H9 (cell line): ENCODE results near the gene PARD3. TPM values are rescaled to one million over a fixed set of nuclear protein-coding genes. Genes with fewer than 3 reads are reported as not detected.

Experiments
- DNase-seq: peaks from one replicate; pipeline ENCODE4 v3.0.0-alpha.2; 2017
- H2AFZ ChIP-seq: one replicate; pipeline ENCODE4 v1.6.1; 2013; ENCODE audit warnings: mild to moderate bottlenecking, low read length, control low read depth, moderate library complexity
- H2AK5ac ChIP-seq: 2 replicates; pipeline ENCODE4 v1.6.1; 2013; ENCODE audit warnings: low read length, control low read depth, mixed read lengths; ENCODE audit not compliant: insufficient read length
- H2BK120ac ChIP-seq: one replicate; pipeline ENCODE4 v1.6.1; 2013; ENCODE audit warnings: low read depth, mild to moderate bottlenecking, low read length, control low read depth, inconsistent platforms; ENCODE audit not compliant: poor library complexity, severe bottlenecking
- H2BK12ac ChIP-seq: 2 replicates; pipeline ENCODE4 v1.6.1; 2013; ENCODE audit warnings: low read length, control low read depth, mixed read lengths, low read depth; ENCODE audit not compliant: insufficient read length
- H2BK15ac ChIP-seq: 2 replicates; pipeline ENCODE4 v1.6.1; 2013; ENCODE audit warnings: low read depth, low read length, control low read depth
- H2BK20ac ChIP-seq: one replicate; pipeline ENCODE4 v1.6.1; 2013; ENCODE audit warnings: low read depth, mild to moderate bottlenecking, low read length, control low read depth, inconsistent platforms; ENCODE audit not compliant: poor library complexity, severe bottlenecking
- H2BK5ac ChIP-seq: 2 replicates; pipeline ENCODE4 v1.6.1; 2013; ENCODE audit warnings: low read length, control low read depth, mixed read lengths; ENCODE audit not compliant: insufficient read length
- H3K14ac ChIP-seq: 2 replicates; pipeline ENCODE4 v1.6.1; 2013; ENCODE audit warnings: low read length, control low read depth; ENCODE audit not compliant: insufficient read depth
- H3K18ac ChIP-seq: 2 replicates; pipeline ENCODE4 v1.6.1; 2013; ENCODE audit warnings: low read depth, mild to moderate bottlenecking, mixed read lengths, low read length, control low read depth; ENCODE audit not compliant: insufficient read length
- H3K23ac ChIP-seq: 2 replicates; pipeline ENCODE4 v1.6.1; 2013; ENCODE audit warnings: low read length, control low read depth, mixed read lengths, low read depth; ENCODE audit not compliant: insufficient read length
- H3K23me2 ChIP-seq: 2 replicates; pipeline ENCODE4 v1.6.1; 2013; ENCODE audit warnings: low read depth, mild to moderate bottlenecking, mixed read lengths, low read length, control low read depth; ENCODE audit not compliant: insufficient read length, poor library complexity, severe bottlenecking
- H3K27ac ChIP-seq: 2 replicates; pipeline ENCODE4 v1.5.1; 2013; ENCODE audit warnings: low read length, control low read depth, mixed read lengths, low read depth; ENCODE audit not compliant: insufficient read length
- H3K27me3 ChIP-seq: 2 replicates; pipeline ENCODE4 v1.6.1; 2013; ENCODE audit warnings: low read length, control low read depth, inconsistent platforms; ENCODE audit not compliant: insufficient read depth
- H3K4ac ChIP-seq: 2 replicates; pipeline ENCODE4 v1.6.1; 2013; ENCODE audit warnings: low read depth, mild to moderate bottlenecking, control low read depth, inconsistent platforms, low read length, moderate library complexity
- H3K4me1 ChIP-seq: 2 replicates; pipeline ENCODE4 v1.6.1; 2013; ENCODE audit warnings: low read length, control low read depth, inconsistent platforms; ENCODE audit not compliant: insufficient read depth
- H3K4me2 ChIP-seq: 2 replicates; pipeline ENCODE4 v1.6.1; 2013; ENCODE audit warnings: low read length, control low read depth, mixed read lengths; ENCODE audit not compliant: insufficient read length, insufficient read depth
- H3K56ac ChIP-seq: 2 replicates; pipeline ENCODE4 v1.6.1; 2013; ENCODE audit warnings: low read depth, mild to moderate bottlenecking, mixed read lengths, low read length, control low read depth; ENCODE audit not compliant: insufficient read length
- H3K79me1 ChIP-seq: 2 replicates; pipeline ENCODE4 v1.6.1; 2013; ENCODE audit warnings: low read depth, mild to moderate bottlenecking, moderate library complexity, low read length, control low read depth, inconsistent platforms; ENCODE audit not compliant: insufficient read depth, poor library complexity, severe bottlenecking
- H3K79me2 ChIP-seq: 2 replicates; pipeline ENCODE4 v1.6.1; 2013; ENCODE audit warnings: low read length, control low read depth, inconsistent platforms; ENCODE audit not compliant: insufficient read depth
- H3K9ac ChIP-seq: 2 replicates; pipeline ENCODE4 v1.6.1; 2013; ENCODE audit warnings: low read length, control low read depth, mixed read lengths; ENCODE audit not compliant: insufficient read length; ENCODE audit errors: extremely low read depth
- H3K9me3 ChIP-seq: one replicate; pipeline ENCODE4 v1.6.1; 2013; ENCODE audit warnings: low read depth, low read length, inconsistent platforms; ENCODE audit not compliant: control insufficient read depth
- H3T11ph ChIP-seq: one replicate; pipeline ENCODE4 v1.6.1; 2013; ENCODE audit warnings: mild to moderate bottlenecking, low read length, control low read depth, inconsistent platforms
- H4K20me1 ChIP-seq: one replicate; pipeline ENCODE4 v1.6.1; 2013; ENCODE audit not compliant: control insufficient read depth, insufficient read length, insufficient read depth
- H4K5ac ChIP-seq: 2 replicates; pipeline ENCODE4 v1.6.1; 2013; ENCODE audit warnings: low read depth, mild to moderate bottlenecking, mixed read lengths, low read length, control low read depth; ENCODE audit not compliant: insufficient read length
- H4K8ac ChIP-seq: replicated peaks from 2 replicates; pipeline ENCODE4 v1.6.1; 2013; ENCODE audit warnings: low read length, control low read depth, mixed read lengths, low read depth; ENCODE audit not compliant: insufficient read length
- H4K91ac ChIP-seq: 2 replicates; pipeline ENCODE4 v1.6.1; 2013; ENCODE audit warnings: low read depth, mild to moderate bottlenecking, moderate library complexity, mixed read lengths, low read length, control low read depth; ENCODE audit not compliant: insufficient read length
- H3K27ac Mint-ChIP-seq, 3 experiments: 2 replicates in 2 of 3; 3 replicates in 1 of 3; pipeline ENCODE4 v1.8.0; 2020 to 2021; ENCODE audit warnings: mixed read lengths in 3 of 3, mild to moderate bottlenecking in 1 of 3, moderate library complexity in 1 of 3
- H3K27me3 Mint-ChIP-seq: 2 replicates; pipeline ENCODE4 v1.8.0; 2021; ENCODE audit warnings: low read depth, mild to moderate bottlenecking, moderate library complexity, mixed read lengths
- H3K36me3 Mint-ChIP-seq, 3 experiments: 2 replicates in 2 of 3; 3 replicates in 1 of 3; pipeline ENCODE4 v1.8.0; 2020 to 2021; ENCODE audit warnings: low read depth in 3 of 3, mixed read lengths in 3 of 3; ENCODE audit not compliant: insufficient read depth in 1 of 3
- H3K4me1 Mint-ChIP-seq, 2 experiments: 2 replicates each; pipeline ENCODE4 v1.8.0; 2020; ENCODE audit warnings: mixed read lengths in 2 of 2
- H3K4me3 Mint-ChIP-seq, 2 experiments: 2 replicates in 1 of 2; 3 replicates in 1 of 2; pipeline ENCODE4 v1.8.0; 2020 to 2021; ENCODE audit warnings: mild to moderate bottlenecking in 2 of 2, mixed read lengths in 2 of 2, moderate library complexity in 1 of 2
- H3K9me3 Mint-ChIP-seq, 2 experiments: 2 replicates in 1 of 2; 3 replicates in 1 of 2; pipeline ENCODE4 v1.8.0; 2020; ENCODE audit warnings: mild to moderate bottlenecking in 2 of 2, mixed read lengths in 2 of 2, moderate library complexity in 1 of 2
- CTCF ChIP-seq: fragments of 200-600 bp; sonication (generic); conservative IDR thresholded peaks from 3 replicates; pipeline ENCODE4 v1.8.0; 2021; ENCODE audit warnings: antibody characterized with exemption, mild to moderate bottlenecking
- WGBS: extraction: QIAGEN DNeasy Blood & Tissue Kit; methylation state at CpG from one replicate; pipeline ENCODE4 v1.1.7; 2013; ENCODE audit warnings: missing lambda C conversion rate, low lambda C conversion rate, mixed read lengths; ENCODE audit not compliant: insufficient read length; ENCODE audit errors: extremely low coverage; 5-methylcytosine and 5-hydroxymethylcytosine counted together
- total RNA-seq: library from RNA; stranded (reverse); gene quantifications from 2 replicates; pipeline ENCODE4 v1.2.1, GENCODE V29; 2021

PARD3 gene
- total RNA-seq, 1 experiment from 2014 or later, result 44.7 TPM

DNA sequence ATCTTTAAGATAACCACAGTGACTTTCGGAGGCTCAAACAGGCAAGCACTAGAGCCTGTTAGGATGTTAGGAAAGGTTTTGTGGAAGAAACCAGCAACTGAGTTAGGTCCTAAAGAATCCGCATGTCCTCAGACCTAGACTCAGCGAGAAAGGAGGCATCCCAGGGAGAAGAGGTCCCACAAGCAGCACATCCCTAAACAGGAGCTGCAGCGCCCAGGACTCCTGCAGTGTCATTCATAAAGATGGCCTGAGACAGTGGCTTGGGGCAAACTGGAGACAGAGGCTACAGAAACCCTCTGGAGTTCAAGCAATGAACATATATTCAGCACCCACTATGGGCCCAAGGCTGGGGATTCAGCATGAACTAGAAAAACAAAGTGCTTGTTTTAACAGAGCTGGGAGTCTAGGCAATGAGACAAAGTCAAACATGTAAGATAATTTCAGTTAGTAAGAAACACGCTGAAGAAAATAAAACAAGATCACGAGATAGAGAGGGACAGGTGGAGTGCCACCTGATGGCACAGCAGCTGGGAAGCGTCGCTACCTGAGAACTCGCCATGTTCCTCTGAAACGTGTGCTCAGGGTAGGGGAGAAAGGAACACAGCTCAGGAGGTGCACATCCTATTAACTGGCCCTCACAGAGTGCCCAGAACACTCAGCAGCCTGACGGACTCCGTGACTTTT, 48.1 kb downstream of the PARD3 start:
- Histone ChIP-seq H3K4me1 (peaks cover 6% of the 10 kb centered on the region; the same call in 1 of the 2 replicates), H2AFZ (no peak overlapping the region), H2BK20ac (no peak overlapping the region), H3K14ac (no peak overlapping the region), H2AK5ac (no peak overlapping the region), H2BK5ac (no peak overlapping the region), H3T11ph (no peak overlapping the region), H3K4ac (no peak overlapping the region), H3K18ac (no peak overlapping the region), H3K79me2 (peaks cover 15% of the 10 kb centered on the region; the same call in 1 of the 2 replicates), H2BK15ac (no peak overlapping the region), H3K9me3 (no peaks in the 10 kb centered on the region), H3K9ac (no peak overlapping the region), H3K4me2 (no peak overlapping the region), H3K23me2 (no peaks in the 10 kb centered on the region), H4K91ac (no peak overlapping the region), H4K5ac (no peak overlapping the region), H3K56ac (no peak overlapping the region), H2BK12ac (no peak overlapping the region), H3K27me3 (no peaks in the 10 kb centered on the region), H3K79me1 (peaks cover 9% of the 10 kb centered on the region), H4K8ac (no peak overlapping the region), H3K23ac (no peak overlapping the region), H4K20me1 (peaks cover 2% of the 10 kb centered on the region), H2BK120ac (no peak overlapping the region), H3K27ac (no peak overlapping the region)
- Mint-ChIP-seq H3K27me3 (no peaks in the 10 kb centered on the region), H3K4me1 (peaks cover 52 to 58% of the 10 kb centered on the region in 2 experiments), H3K36me3 (no peaks in the 10 kb centered on the region), H3K4me3 (no peak overlapping the region), H3K27ac (peak overlapping the region; percentile 2 to 8 (median 3); a peak in 5 of 7 replicates), H3K9me3 (no peaks in the 10 kb centered on the region)
- WGBS, result no CpG with 5 or more reads among the region's 12 CpGs
- TF ChIP-seq CTCF, result no peak
- DNase-seq, result no peak
